Smooth muscle cell (in vitro differentiated cells): ENCODE measurements around the gene P4HTM. TPM values are rescaled to one million over a fixed set of nuclear protein-coding genes. Genes with fewer than 3 reads are reported as not detected.

Source experiments
- DNase-seq: peaks from one replicate; lab custom pipeline; 2025; ENCODE audit not compliant: unreplicated experiment; lab: John Stamatoyannopoulos, UW
- H2AFZ ChIP-seq: fragments of 200-600 bp; sonication (generic); 2 replicates; pipeline ENCODE4 v1.6.0; 2016; ENCODE audit warnings: antibody characterized with exemption, low read depth, mild to moderate bottlenecking
- H3F3A ChIP-seq: fragments of 200-600 bp; sonication (generic); 2 replicates; pipeline ENCODE4 v1.6.0; 2017; ENCODE audit warnings: antibody characterized with exemption, low read depth
- H3K27ac ChIP-seq: fragments of 200-600 bp; sonication (generic); 2 replicates; pipeline ENCODE4 v1.5.1; 2016; ENCODE audit warnings: low read depth, mild to moderate bottlenecking
- H3K27me3 ChIP-seq: fragments of 200-600 bp; sonication (generic); 2 replicates; pipeline ENCODE4 v1.6.1; 2016; ENCODE audit warnings: low read depth, mild to moderate bottlenecking
- H3K36me3 ChIP-seq: fragments of 200-600 bp; sonication (generic); 2 replicates; pipeline ENCODE4 v1.5.1; 2016; ENCODE audit warnings: low read depth
- H3K4me1 ChIP-seq: fragments of 200-600 bp; sonication (generic); 2 replicates; pipeline ENCODE4 v1.5.1; 2016; ENCODE audit warnings: low read depth
- H3K4me2 ChIP-seq: fragments of 200-600 bp; sonication (generic); 2 replicates; pipeline ENCODE4 v1.6.0; 2016; ENCODE audit warnings: mild to moderate bottlenecking
- H3K4me3 ChIP-seq: fragments of 200-600 bp; sonication (generic); 2 replicates; pipeline ENCODE4 v1.5.1; 2016; ENCODE audit warnings: mild to moderate bottlenecking
- H3K79me2 ChIP-seq: fragments of 200-600 bp; sonication (generic); 2 replicates; pipeline ENCODE4 v1.6.0; 2016; ENCODE audit warnings: low read depth, mild to moderate bottlenecking
- H3K9ac ChIP-seq: fragments of 200-600 bp; sonication (generic); 2 replicates; pipeline ENCODE4 v1.6.0; 2016; ENCODE audit warnings: low read depth
- H3K9me3 ChIP-seq: fragments of 200-600 bp; sonication (generic); replicated peaks from 2 replicates; pipeline ENCODE4 v1.5.1; 2016; ENCODE audit warnings: low read depth
- H4K20me1 ChIP-seq: fragments of 200-600 bp; sonication (generic); 2 replicates; pipeline ENCODE4 v1.6.0; 2016; ENCODE audit warnings: low read depth
- CTCF ChIP-seq: fragments of 200-600 bp; sonication (generic); IDR thresholded peaks from 2 replicates; pipeline ENCODE4 v1.5.1; 2017; ENCODE audit warnings: borderline replicate concordance, mild to moderate bottlenecking, antibody characterized with exemption; ENCODE audit not compliant: insufficient read depth, poor library complexity, severe bottlenecking
- WGBS: methylation state at CpG from one replicate; pipeline ENCODE4 v1.1.7; 2016; ENCODE audit warnings: low lambda C conversion rate; 5-methylcytosine and 5-hydroxymethylcytosine counted together
- polyA plus RNA-seq: library from polyadenylated mRNA; unstranded; fragments of >200 nt; fragmentation: Nextera tagmentation; extraction: Ambion mirVana; gene quantifications from 2 replicates; pipeline ENCODE4 v1.2.1, GENCODE V29; 2016
- total RNA-seq: library from RNA; depleted of rRNA; stranded (reverse); fragments of >200 nt; gene quantifications from 2 replicates; pipeline ENCODE4 v1.2.3, GENCODE V29; 2014

The P4HTM gene
- total and polyA plus RNA-seq, 2 experiments from 2014 or later = 22.7 to 29.9 TPM

GRCh38 chr3:48996640-48997039, 6.6 kb downstream of the P4HTM start:
- H3F3A ChIP-seq = no peaks in the 10 kb centered on the region
- no peaks in the 10 kb centered on the region for H3K36me3 ChIP-seq
- WGBS = 95% methylated on average over 8 of the region's 8 CpGs
- H3K27me3 ChIP-seq = no peaks in the 10 kb centered on the region
- no peaks in the 10 kb centered on the region for H4K20me1 ChIP-seq
- H3K4me3 ChIP-seq = no peak overlapping the region
- no peak overlapping the region for H3K4me2 ChIP-seq
- no peak overlapping the region for H2AFZ ChIP-seq
- H3K4me1 ChIP-seq = peaks cover 10% of the 10 kb centered on the region
- H3K27ac ChIP-seq = no peak overlapping the region
- no peak overlapping the region for H3K9ac ChIP-seq
- no peaks in the 10 kb centered on the region for H3K9me3 ChIP-seq
- TF ChIP-seq CTCF = no peak
- DNase-seq = no peak
- peaks cover 15% of the 10 kb centered on the region for H3K79me2 ChIP-seq

- no peak overlapping the region for H3K9ac ChIP-seq
- 92% methylated on average over 8 of the region's 8 CpGs for WGBS
These were observed 7.1 kb downstream of the P4HTM start for GRCh38 chr3:48997102-48997635.

GRCh38 chr3:48997714-48998637, 7.9 kb downstream of the P4HTM start:
- H3K4me2 ChIP-seq = no peak overlapping the region
- H2AFZ ChIP-seq = no peak overlapping the region
- no peak overlapping the region for H3K27ac ChIP-seq
- peaks cover 2% of the 10 kb centered on the region for H3K79me2 ChIP-seq
- WGBS = 91% methylated on average over 17 of the region's 20 CpGs
- no peak overlapping the region for H3K4me3 ChIP-seq
- no peaks in the 10 kb centered on the region for H3K27me3 ChIP-seq
- H3K9ac ChIP-seq = no peak overlapping the region
- no peaks in the 10 kb centered on the region for H3K36me3 ChIP-seq
- H4K20me1 ChIP-seq = no peaks in the 10 kb centered on the region
- no peak for DNase-seq
- TF ChIP-seq CTCF = no peak
- peaks cover 8% of the 10 kb centered on the region for H3K4me1 ChIP-seq
- no peaks in the 10 kb centered on the region for H3F3A ChIP-seq
- H3K9me3 ChIP-seq = no peaks in the 10 kb centered on the region

More at GRCh38 chr3:48997102-48997635, 7.1 kb downstream of the P4HTM start:
- Histone ChIP-seq H3K27ac (no peak overlapping the region), H4K20me1 (no peaks in the 10 kb centered on the region), H3F3A (no peaks in the 10 kb centered on the region), H2AFZ (no peak overlapping the region), H3K79me2 (peaks cover 10% of the 10 kb centered on the region), H3K27me3 (no peaks in the 10 kb centered on the region), H3K4me3 (no peak overlapping the region), H3K4me1 (peaks cover 8% of the 10 kb centered on the region), H3K36me3 (no peaks in the 10 kb centered on the region), H3K9me3 (no peaks in the 10 kb centered on the region), H3K4me2 (no peak overlapping the region)
- TF ChIP-seq CTCF = no peak
- DNase-seq = no peak
